WTC11 (cell line): ENCODE results near the gene NEURL1B. TPM values are rescaled to one million over a fixed set of nuclear protein-coding genes. Genes with fewer than 3 reads are reported as not detected.

Source experiments
- ATAC-seq: fragments of 200-7000 bp; cut with Tn5 transposase; 2 replicates; pipeline ENCODE4 v1.10.0; 2021; ENCODE audit warnings: mild to moderate bottlenecking, moderate library complexity
- CTCF ChIA-PET: fragments of 300-600 bp; sonication (Branson Sonifier 250); formaldehyde crosslinking; loops from one replicate; lab custom pipeline; 2021; ENCODE audit warnings: antibody characterized with exemption; lab: Charles Lee
- POLR2A ChIA-PET: fragments of 350-600 bp; sonication (Branson Sonifier 250); formaldehyde crosslinking; loops from one replicate; lab custom pipeline; 2021; ENCODE audit warnings: antibody characterized with exemption; lab: Charles Lee
- DNase-seq: peaks from one replicate; pipeline ENCODE4 v3.0.0; 2021; ENCODE audit warnings: low spot score
- H3K27ac Mint-ChIP-seq: 2 replicates; pipeline ENCODE4 v1.8.0; 2021; ENCODE audit warnings: mixed read lengths
- H3K27me3 Mint-ChIP-seq: 2 replicates; pipeline ENCODE4 v1.8.0; 2021; ENCODE audit warnings: low read depth, mild to moderate bottlenecking, moderate library complexity, mixed read lengths
- H3K36me3 Mint-ChIP-seq: 2 replicates; pipeline ENCODE4 v1.8.0; 2021; ENCODE audit warnings: mixed read lengths
- H3K4me1 Mint-ChIP-seq: 2 replicates; pipeline ENCODE4 v1.8.0; 2022; ENCODE audit warnings: mixed read lengths
- H3K4me3 Mint-ChIP-seq: 2 replicates; pipeline ENCODE4 v1.8.0; 2021; ENCODE audit warnings: mild to moderate bottlenecking, moderate library complexity, mixed read lengths
- H3K9me3 Mint-ChIP-seq: 2 replicates; pipeline ENCODE4 v1.8.0; 2021; ENCODE audit warnings: mixed read lengths
- EMX1 ChIP-seq: fragments of 250-450 bp; sonication (Bioruptor Pico); IDR thresholded peaks from 2 replicates; pipeline ENCODE4 v1.8.0; 2021; ENCODE audit warnings: mild to moderate bottlenecking
- GRHL2 ChIP-seq: fragments of 250-450 bp; sonication (Bioruptor Pico); IDR thresholded peaks from 2 replicates; pipeline ENCODE4 v1.8.0; 2022; ENCODE audit warnings: mild to moderate bottlenecking, moderate library complexity; ENCODE audit not compliant: insufficient replicate concordance, severe bottlenecking
- GTF2I ChIP-seq: fragments of 250-450 bp; sonication (Bioruptor Pico); conservative IDR thresholded peaks from 2 replicates; pipeline ENCODE4 v1.4.0; 2021; ENCODE audit warnings: mild to moderate bottlenecking
- HMGXB4 ChIP-seq: sonication (generic); formaldehyde crosslinking; IDR thresholded peaks from 2 replicates; pipeline ENCODE4 v1.8.1; 2023; ENCODE audit warnings: mild to moderate bottlenecking, moderate library complexity, missing genetic modification reagents
- NFE2L1 ChIP-seq: sonication (generic); formaldehyde crosslinking; IDR thresholded peaks from 2 replicates; pipeline ENCODE4 v1.8.1; 2023; ENCODE audit warnings: missing genetic modification reagents
- NFYB ChIP-seq: sonication (generic); formaldehyde crosslinking; conservative IDR thresholded peaks from 2 replicates; pipeline ENCODE4 v1.8.0; 2022; ENCODE audit warnings: low read depth, missing genetic modification reagents
- NR3C1 ChIP-seq: sonication (generic); formaldehyde crosslinking; conservative IDR thresholded peaks from 2 replicates; pipeline ENCODE4 v1.8.1; 2023; ENCODE audit warnings: low read depth, mild to moderate bottlenecking, missing genetic modification reagents
- OVOL2 ChIP-seq: fragments of 250-450 bp; sonication (Bioruptor Pico); IDR thresholded peaks from 2 replicates; pipeline ENCODE4 v1.9.0; 2021; ENCODE audit warnings: mild to moderate bottlenecking, borderline replicate concordance
- ZNF416 ChIP-seq: fragments of 250-450 bp; sonication (Bioruptor Pico); IDR thresholded peaks from 2 replicates; pipeline ENCODE4 v1.9.0; 2021; ENCODE audit warnings: mild to moderate bottlenecking, inconsistent platforms
- total RNA-seq: library from RNA; stranded (reverse); gene quantifications from 3 replicates; pipeline ENCODE4 v1.2.3, GENCODE V29; 2021
- TF ChIP-seq, protein P1 (sequence below): sonication (generic); formaldehyde crosslinking; IDR thresholded peaks from 2 replicates; pipeline ENCODE4 v1.8.0; 2023; ENCODE audit warnings: mild to moderate bottlenecking, missing genetic modification reagents
- TF ChIP-seq, protein P2 (sequence below): sonication (generic); formaldehyde crosslinking; IDR thresholded peaks from 2 replicates; pipeline ENCODE4 v1.8.0; 2022; ENCODE audit warnings: mild to moderate bottlenecking, missing genetic modification reagents
- TF ChIP-seq, protein P3 (sequence below): fragments of 250-450 bp; sonication (Bioruptor Pico); IDR thresholded peaks from 2 replicates; pipeline ENCODE4 v1.9.0; 2021; ENCODE audit warnings: mild to moderate bottlenecking, borderline replicate concordance
- TF ChIP-seq, protein P4 (sequence below): sonication (generic); formaldehyde crosslinking; IDR thresholded peaks from 2 replicates; pipeline ENCODE4 v1.8.1; 2022; ENCODE audit warnings: mild to moderate bottlenecking, missing genetic modification reagents, moderate library complexity, borderline replicate concordance

The NEURL1B gene
- total RNA-seq, 1 experiment from 2014 or later = 9.8 TPM

GRCh38 chr5:172725273-172725672 is 84.2 kb downstream of the NEURL1B start (continued):
- TF ChIP-seq, protein P1, sequence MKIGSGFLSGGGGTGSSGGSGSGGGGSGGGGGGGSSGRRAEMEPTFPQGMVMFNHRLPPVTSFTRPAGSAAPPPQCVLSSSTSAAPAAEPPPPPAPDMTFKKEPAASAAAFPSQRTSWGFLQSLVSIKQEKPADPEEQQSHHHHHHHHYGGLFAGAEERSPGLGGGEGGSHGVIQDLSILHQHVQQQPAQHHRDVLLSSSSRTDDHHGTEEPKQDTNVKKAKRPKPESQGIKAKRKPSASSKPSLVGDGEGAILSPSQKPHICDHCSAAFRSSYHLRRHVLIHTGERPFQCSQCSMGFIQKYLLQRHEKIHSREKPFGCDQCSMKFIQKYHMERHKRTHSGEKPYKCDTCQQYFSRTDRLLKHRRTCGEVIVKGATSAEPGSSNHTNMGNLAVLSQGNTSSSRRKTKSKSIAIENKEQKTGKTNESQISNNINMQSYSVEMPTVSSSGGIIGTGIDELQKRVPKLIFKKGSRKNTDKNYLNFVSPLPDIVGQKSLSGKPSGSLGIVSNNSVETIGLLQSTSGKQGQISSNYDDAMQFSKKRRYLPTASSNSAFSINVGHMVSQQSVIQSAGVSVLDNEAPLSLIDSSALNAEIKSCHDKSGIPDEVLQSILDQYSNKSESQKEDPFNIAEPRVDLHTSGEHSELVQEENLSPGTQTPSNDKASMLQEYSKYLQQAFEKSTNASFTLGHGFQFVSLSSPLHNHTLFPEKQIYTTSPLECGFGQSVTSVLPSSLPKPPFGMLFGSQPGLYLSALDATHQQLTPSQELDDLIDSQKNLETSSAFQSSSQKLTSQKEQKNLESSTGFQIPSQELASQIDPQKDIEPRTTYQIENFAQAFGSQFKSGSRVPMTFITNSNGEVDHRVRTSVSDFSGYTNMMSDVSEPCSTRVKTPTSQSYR (CRISPR knock-in tag) = no peak
- TF ChIP-seq ZNF416 (no peak), NR3C1 (CRISPR knock-in tag) (no peak), NFYB (no peak), GRHL2 (no peak), OVOL2 (CRISPR knock-in tag) (no peak), NFE2L1 (no peak), EMX1 (no peak), HMGXB4 (CRISPR knock-in tag) (no peak)
- TF ChIP-seq, protein P2, sequence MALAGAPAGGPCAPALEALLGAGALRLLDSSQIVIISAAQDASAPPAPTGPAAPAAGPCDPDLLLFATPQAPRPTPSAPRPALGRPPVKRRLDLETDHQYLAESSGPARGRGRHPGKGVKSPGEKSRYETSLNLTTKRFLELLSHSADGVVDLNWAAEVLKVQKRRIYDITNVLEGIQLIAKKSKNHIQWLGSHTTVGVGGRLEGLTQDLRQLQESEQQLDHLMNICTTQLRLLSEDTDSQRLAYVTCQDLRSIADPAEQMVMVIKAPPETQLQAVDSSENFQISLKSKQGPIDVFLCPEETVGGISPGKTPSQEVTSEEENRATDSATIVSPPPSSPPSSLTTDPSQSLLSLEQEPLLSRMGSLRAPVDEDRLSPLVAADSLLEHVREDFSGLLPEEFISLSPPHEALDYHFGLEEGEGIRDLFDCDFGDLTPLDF (CRISPR knock-in tag) = no peak
- TF ChIP-seq, protein P3, sequence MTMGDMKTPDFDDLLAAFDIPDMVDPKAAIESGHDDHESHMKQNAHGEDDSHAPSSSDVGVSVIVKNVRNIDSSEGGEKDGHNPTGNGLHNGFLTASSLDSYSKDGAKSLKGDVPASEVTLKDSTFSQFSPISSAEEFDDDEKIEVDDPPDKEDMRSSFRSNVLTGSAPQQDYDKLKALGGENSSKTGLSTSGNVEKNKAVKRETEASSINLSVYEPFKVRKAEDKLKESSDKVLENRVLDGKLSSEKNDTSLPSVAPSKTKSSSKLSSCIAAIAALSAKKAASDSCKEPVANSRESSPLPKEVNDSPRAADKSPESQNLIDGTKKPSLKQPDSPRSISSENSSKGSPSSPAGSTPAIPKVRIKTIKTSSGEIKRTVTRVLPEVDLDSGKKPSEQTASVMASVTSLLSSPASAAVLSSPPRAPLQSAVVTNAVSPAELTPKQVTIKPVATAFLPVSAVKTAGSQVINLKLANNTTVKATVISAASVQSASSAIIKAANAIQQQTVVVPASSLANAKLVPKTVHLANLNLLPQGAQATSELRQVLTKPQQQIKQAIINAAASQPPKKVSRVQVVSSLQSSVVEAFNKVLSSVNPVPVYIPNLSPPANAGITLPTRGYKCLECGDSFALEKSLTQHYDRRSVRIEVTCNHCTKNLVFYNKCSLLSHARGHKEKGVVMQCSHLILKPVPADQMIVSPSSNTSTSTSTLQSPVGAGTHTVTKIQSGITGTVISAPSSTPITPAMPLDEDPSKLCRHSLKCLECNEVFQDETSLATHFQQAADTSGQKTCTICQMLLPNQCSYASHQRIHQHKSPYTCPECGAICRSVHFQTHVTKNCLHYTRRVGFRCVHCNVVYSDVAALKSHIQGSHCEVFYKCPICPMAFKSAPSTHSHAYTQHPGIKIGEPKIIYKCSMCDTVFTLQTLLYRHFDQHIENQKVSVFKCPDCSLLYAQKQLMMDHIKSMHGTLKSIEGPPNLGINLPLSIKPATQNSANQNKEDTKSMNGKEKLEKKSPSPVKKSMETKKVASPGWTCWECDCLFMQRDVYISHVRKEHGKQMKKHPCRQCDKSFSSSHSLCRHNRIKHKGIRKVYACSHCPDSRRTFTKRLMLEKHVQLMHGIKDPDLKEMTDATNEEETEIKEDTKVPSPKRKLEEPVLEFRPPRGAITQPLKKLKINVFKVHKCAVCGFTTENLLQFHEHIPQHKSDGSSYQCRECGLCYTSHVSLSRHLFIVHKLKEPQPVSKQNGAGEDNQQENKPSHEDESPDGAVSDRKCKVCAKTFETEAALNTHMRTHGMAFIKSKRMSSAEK = no peak

- CTCF ChIA-PET = interaction anchor here (0.6 to 2.2 kb wide), 4 partner anchors 10 to 47 kb away, joined by 3 to 21 read pairs (median 6); no protein-coding TSS in a partner anchor
- ATAC-seq (no peak), DNase-seq (no peak)
- peaks cover 17% of the 10 kb centered on the region for H3K27me3 Mint-ChIP-seq
- TF ChIP-seq, protein P4, sequence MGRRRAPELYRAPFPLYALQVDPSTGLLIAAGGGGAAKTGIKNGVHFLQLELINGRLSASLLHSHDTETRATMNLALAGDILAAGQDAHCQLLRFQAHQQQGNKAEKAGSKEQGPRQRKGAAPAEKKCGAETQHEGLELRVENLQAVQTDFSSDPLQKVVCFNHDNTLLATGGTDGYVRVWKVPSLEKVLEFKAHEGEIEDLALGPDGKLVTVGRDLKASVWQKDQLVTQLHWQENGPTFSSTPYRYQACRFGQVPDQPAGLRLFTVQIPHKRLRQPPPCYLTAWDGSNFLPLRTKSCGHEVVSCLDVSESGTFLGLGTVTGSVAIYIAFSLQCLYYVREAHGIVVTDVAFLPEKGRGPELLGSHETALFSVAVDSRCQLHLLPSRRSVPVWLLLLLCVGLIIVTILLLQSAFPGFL (CRISPR knock-in tag) = no peak
- 0 out of 2 replicates have a peak, but pooled peaks have one; percentile 12 for TF ChIP-seq GTF2I (CRISPR knock-in tag)
- TF ChIP-seq, all 79 proteins: peak for 1
- POLR2A ChIA-PET = no interaction called here
- no peaks in the 10 kb centered on the region for H3K9me3 Mint-ChIP-seq
- H3K4me1 Mint-ChIP-seq = 0 out of 2 replicates have a peak, but pooled peaks cover 2% of the 10 kb centered on the region
- no peak overlapping the region for H3K4me3 Mint-ChIP-seq
- H3K27ac Mint-ChIP-seq = no peak overlapping the region
- H3K36me3 Mint-ChIP-seq = no peaks in the 10 kb centered on the region
These were observed 84.7 kb downstream of the NEURL1B start for GRCh38 chr5:172725785-172726184.
